Fibroblast of gingiva (primary cell): ENCODE measurements around the gene PROSER1.
"Not testable (repeated sequence)": the region's sequence is repeated elsewhere in the genome, so short reads cannot be mapped to it uniquely, and the experiment has no call there.

ENCODE experiments used
- DNase-seq: peaks from one replicate; pipeline ENCODE4 v3.0.0-alpha.2; 2011; ENCODE audit warnings: low read depth

PROSER1 gene

GRCh38 chr13:39025433-39025839, 12.5 kb downstream of the PROSER1 start:
- no peak for DNase-seq

GRCh38 chr13:39023761-39024160, 14.1 kb downstream of the PROSER1 start:
- no peak for DNase-seq

- peak; percentile 3 for DNase-seq
Measured at GRCh38 chr13:39023316-39023715, 14.6 kb downstream of the PROSER1 start.

- no peak for DNase-seq
Measured at GRCh38 chr13:39020853-39021462, 16.9 kb downstream of the PROSER1 start.

- DNase-seq, result peak; percentile 6
Measured at GRCh38 chr13:39016787-39017186, 21.1 kb downstream of the PROSER1 start.

- no peak for DNase-seq
Measured at GRCh38 chr13:39016087-39016486, 21.8 kb downstream of the PROSER1 start.

GRCh38 chr13:39013462-39013861, 24.4 kb downstream of the PROSER1 start:
- no peak for DNase-seq

- no peak for DNase-seq
Measured at GRCh38 chr13:39012608-39013007, 25.3 kb downstream of the PROSER1 start.

- not testable (repeated sequence) for DNase-seq
Measured at GRCh38 chr13:39006371-39007111, 31.3 kb downstream of the PROSER1 start.

GRCh38 chr13:38998739-38999138, 39.1 kb downstream of the PROSER1 start:
- DNase-seq, result no peak

- DNase-seq, result no peak
Measured at GRCh38 chr13:38993381-38993780, 44.5 kb downstream of the PROSER1 start.

- no peak for DNase-seq
Measured at GRCh38 chr13:38990693-38991092, 47.2 kb downstream of the PROSER1 start, which contains the start of gene STOML3. STOML3 (minus strand) TSS chr13:38990831; CDS start chr13:38990721, 110 bp downstream.

GRCh38 chr13:38981096-38981495, 56.8 kb downstream of the PROSER1 start:
- no peak for DNase-seq

- no peak for DNase-seq
Measured at GRCh38 chr13:38980750-38981078, 57.2 kb downstream of the PROSER1 start.

- no peak for DNase-seq
Measured at GRCh38 chr13:38979891-38980749, 57.8 kb downstream of the PROSER1 start.

- DNase-seq, result no peak
Measured at GRCh38 chr13:38970380-38971051, 67.4 kb downstream of the PROSER1 start.

GRCh38 chr13:38969187-38969586, 68.7 kb downstream of the PROSER1 start:
- no peak for DNase-seq

GRCh38 chr13:38967446-38967845, 70.4 kb downstream of the PROSER1 start:
- DNase-seq, result no peak

GRCh38 chr13:38965281-38965680, 72.6 kb downstream of the PROSER1 start:
- no peak for DNase-seq

- no peak for DNase-seq
Measured at GRCh38 chr13:38960175-38960574, 77.7 kb downstream of the PROSER1 start.
